Measurements from ENCODE around the gene ARHGEF10L. TPM values are rescaled to one million over a fixed set of nuclear protein-coding genes. Genes with fewer than 3 reads are reported as not detected.
A peak's percentile ranks its signal among the peaks of the same experiment; 100 is the strongest.

ARHGEF10L gene
- total RNA-seq, 2 experiments from 2014 or later = not detected

- DNase-seq = no peak
- Mint-ChIP-seq H3K4me3 (no peak overlapping the region), H3K27me3 (no peaks in the 10 kb centered on the region), H3K36me3 (ENCODE audit: low read depth) (no peaks in the 10 kb centered on the region), H3K4me1 (no peaks in the 10 kb centered on the region), H3K27ac (no peak overlapping the region), H3K9me3 (no peaks in the 10 kb centered on the region)
- ChIA-PET POLR2A (no interaction called here), CTCF (no interaction called here)
These were observed 62.3 kb downstream of the ARHGEF10L start for GRCh38 chr1:17601643-17602382.

GRCh38 chr1:17603091-17603841 lies 63.8 kb downstream of the ARHGEF10L start:
- H3K9me3 Mint-ChIP-seq = no peaks in the 10 kb centered on the region
- ChIA-PET CTCF (no interaction called here), POLR2A (no interaction called here)
- H3K27ac Mint-ChIP-seq = no peak overlapping the region
- no peaks in the 10 kb centered on the region for H3K27me3 Mint-ChIP-seq
- H3K4me3 Mint-ChIP-seq = no peak overlapping the region
- no peaks in the 10 kb centered on the region for H3K4me1 Mint-ChIP-seq
- no peak for DNase-seq
- no peaks in the 10 kb centered on the region for H3K36me3 Mint-ChIP-seq (ENCODE audit: low read depth)

- H3K27me3 Mint-ChIP-seq = no peaks in the 10 kb centered on the region
- DNase-seq = no peak
- ChIA-PET POLR2A (no interaction called here), CTCF (interaction anchor here (1.2 to 2.0 kb wide), 8 partner anchors 19 to 187 kb away, joined by 3 to 9 read pairs (median 4); no protein-coding TSS in a partner anchor)
- H3K36me3 Mint-ChIP-seq (ENCODE audit: low read depth) = no peaks in the 10 kb centered on the region
- H3K27ac Mint-ChIP-seq = no peak overlapping the region
- no peaks in the 10 kb centered on the region for H3K4me1 Mint-ChIP-seq
- H3K4me3 Mint-ChIP-seq = no peak overlapping the region
- no peaks in the 10 kb centered on the region for H3K9me3 Mint-ChIP-seq
These were observed 66.3 kb downstream of the ARHGEF10L start for GRCh38 chr1:17605582-17606344.

- H3K4me1 Mint-ChIP-seq = no peaks in the 10 kb centered on the region
- CTCF ChIA-PET = interaction anchor here (1.0 to 3.6 kb wide), 11 partner anchors 8 to 188 kb away, joined by 3 to 33 read pairs (median 4); no protein-coding TSS in a partner anchor
- peaks cover 1% of the 10 kb centered on the region for H3K27me3 Mint-ChIP-seq
- no peak overlapping the region for H3K4me3 Mint-ChIP-seq
- no peaks in the 10 kb centered on the region for H3K9me3 Mint-ChIP-seq
- no peaks in the 10 kb centered on the region for H3K36me3 Mint-ChIP-seq (ENCODE audit: low read depth)
- H3K27ac Mint-ChIP-seq = no peak overlapping the region
- DNase-seq = peak; percentile 55
- POLR2A ChIA-PET = no interaction called here
These were observed 67.4 kb downstream of the ARHGEF10L start for GRCh38 chr1:17606826-17607440.

- ChIA-PET POLR2A (no interaction called here), CTCF (interaction anchor here (1.0 to 3.6 kb wide), 7 partner anchors 9 to 114 kb away, joined by 3 to 33 read pairs (median 6); no protein-coding TSS in a partner anchor)
- H3K4me1 Mint-ChIP-seq = no peaks in the 10 kb centered on the region
- H3K27ac Mint-ChIP-seq = no peak overlapping the region
- H3K27me3 Mint-ChIP-seq = peaks cover 1% of the 10 kb centered on the region
- no peak for DNase-seq
- no peaks in the 10 kb centered on the region for H3K9me3 Mint-ChIP-seq
- H3K4me3 Mint-ChIP-seq = no peak overlapping the region
- H3K36me3 Mint-ChIP-seq (ENCODE audit: low read depth) = no peaks in the 10 kb centered on the region
These were observed 68.4 kb downstream of the ARHGEF10L start for GRCh38 chr1:17607644-17608581.

GRCh38 chr1:17609529-17609928 lies 70.0 kb downstream of the ARHGEF10L start:
- no peaks in the 10 kb centered on the region for H3K36me3 Mint-ChIP-seq (ENCODE audit: low read depth)
- no peak overlapping the region for H3K4me3 Mint-ChIP-seq
- DNase-seq = no peak
- no peaks in the 10 kb centered on the region for H3K9me3 Mint-ChIP-seq
- ChIA-PET POLR2A (no interaction called here), CTCF (interaction anchor here (3.6 kb wide), 1 partner anchor 108 kb away, joined by 33 read pairs; no protein-coding TSS in a partner anchor)
- H3K27me3 Mint-ChIP-seq = peaks cover 1% of the 10 kb centered on the region
- no peak overlapping the region for H3K27ac Mint-ChIP-seq
- no peaks in the 10 kb centered on the region for H3K4me1 Mint-ChIP-seq

- H3K36me3 Mint-ChIP-seq (ENCODE audit: low read depth) = no peaks in the 10 kb centered on the region
- no peaks in the 10 kb centered on the region for H3K4me1 Mint-ChIP-seq
- ChIA-PET CTCF (interaction anchor here (3.6 kb wide), 1 partner anchor 108 kb away, joined by 33 read pairs; no protein-coding TSS in a partner anchor), POLR2A (no interaction called here)
- no peak overlapping the region for H3K27ac Mint-ChIP-seq
- no peaks in the 10 kb centered on the region for H3K9me3 Mint-ChIP-seq
- H3K4me3 Mint-ChIP-seq = no peak overlapping the region
- peaks cover 1% of the 10 kb centered on the region for H3K27me3 Mint-ChIP-seq
- DNase-seq = no peak
These were observed 70.6 kb downstream of the ARHGEF10L start for GRCh38 chr1:17610085-17610484.

- H3K4me1 Mint-ChIP-seq = no peaks in the 10 kb centered on the region
- no peaks in the 10 kb centered on the region for H3K36me3 Mint-ChIP-seq (ENCODE audit: low read depth)
- DNase-seq = no peak
- ChIA-PET CTCF (no interaction called here), POLR2A (no interaction called here)
- no peaks in the 10 kb centered on the region for H3K9me3 Mint-ChIP-seq
- no peak overlapping the region for H3K27ac Mint-ChIP-seq
- H3K27me3 Mint-ChIP-seq = peaks cover 1% of the 10 kb centered on the region
- no peak overlapping the region for H3K4me3 Mint-ChIP-seq
These were observed 71.2 kb downstream of the ARHGEF10L start for GRCh38 chr1:17610713-17611112.

GRCh38 chr1:17611991-17612390 lies 72.5 kb downstream of the ARHGEF10L start:
- peaks cover 1% of the 10 kb centered on the region for H3K27me3 Mint-ChIP-seq
- H3K27ac Mint-ChIP-seq = no peak overlapping the region
- H3K9me3 Mint-ChIP-seq = no peaks in the 10 kb centered on the region
- CTCF ChIA-PET = interaction anchor here (0.6 to 1.4 kb wide), 2 partner anchors 49 to 51 kb away, joined by 3 read pairs; no protein-coding TSS in a partner anchor
- no peaks in the 10 kb centered on the region for H3K4me1 Mint-ChIP-seq
- no peak overlapping the region for H3K4me3 Mint-ChIP-seq
- no peak for DNase-seq
- H3K36me3 Mint-ChIP-seq (ENCODE audit: low read depth) = no peaks in the 10 kb centered on the region
- POLR2A ChIA-PET = no interaction called here

GRCh38 chr1:17612831-17613230 lies 73.3 kb downstream of the ARHGEF10L start:
- Mint-ChIP-seq H3K27ac (no peak overlapping the region), H3K9me3 (no peaks in the 10 kb centered on the region), H3K36me3 (ENCODE audit: low read depth) (no peaks in the 10 kb centered on the region), H3K4me3 (no peak overlapping the region), H3K27me3 (peaks cover 1% of the 10 kb centered on the region), H3K4me1 (no peaks in the 10 kb centered on the region)
- ChIA-PET CTCF (no interaction called here), POLR2A (no interaction called here)
- DNase-seq = no peak

GRCh38 chr1:17614586-17614985 lies 75.1 kb downstream of the ARHGEF10L start:
- POLR2A ChIA-PET = no interaction called here
- no peak overlapping the region for H3K4me3 Mint-ChIP-seq
- CTCF ChIA-PET = no interaction called here

GRCh38 chr1:17615157-17615556 lies 75.7 kb downstream of the ARHGEF10L start:
- ChIA-PET POLR2A (no interaction called here), CTCF (no interaction called here)
- DNase-seq = no peak
- H3K27ac Mint-ChIP-seq = no peak overlapping the region
- no peaks in the 10 kb centered on the region for H3K9me3 Mint-ChIP-seq
- H3K36me3 Mint-ChIP-seq (ENCODE audit: low read depth) = no peaks in the 10 kb centered on the region
- H3K27me3 Mint-ChIP-seq = peaks cover 1% of the 10 kb centered on the region
- H3K4me3 Mint-ChIP-seq = no peak overlapping the region
- H3K4me1 Mint-ChIP-seq = no peaks in the 10 kb centered on the region

More at GRCh38 chr1:17614586-17614985, 75.1 kb downstream of the ARHGEF10L start:
- no peak for DNase-seq
- Mint-ChIP-seq H3K9me3 (no peaks in the 10 kb centered on the region), H3K4me1 (no peaks in the 10 kb centered on the region), H3K27me3 (peaks cover 1% of the 10 kb centered on the region), H3K27ac (no peak overlapping the region), H3K36me3 (ENCODE audit: low read depth) (no peaks in the 10 kb centered on the region)
